B cell (primary cell): Measurements from ENCODE around the gene AMZ2. TPM values are rescaled to one million over a fixed set of nuclear protein-coding genes. Genes with fewer than 3 reads are reported as not detected.

Source experiments
- ATAC-seq: fragments of 200-7000 bp; cut with Tn5 transposase; one replicate; pipeline ENCODE4 v1.10.0; 2021; ENCODE audit warnings: low read depth, mild to moderate bottlenecking, moderate number of reproducible peaks, moderate library complexity
- CTCF ChIA-PET: fragments of 350-600 bp; sonication (Branson Sonifier 250); formaldehyde crosslinking; loops from one replicate; lab custom pipeline; 2021; ENCODE audit warnings: antibody characterized with exemption, inconsistent platforms; lab: Charles Lee
- POLR2A ChIA-PET: fragments of 350-600 bp; sonication (Branson Sonifier 250); formaldehyde crosslinking; loops from one replicate; lab custom pipeline; 2021; ENCODE audit warnings: antibody characterized with exemption; lab: Charles Lee
- DNase-seq: peaks from one replicate; pipeline ENCODE4 v3.0.0; 2013
- H2AFZ ChIP-seq: 2 replicates; pipeline ENCODE4 v1.6.1; 2012; ENCODE audit warnings: mild to moderate bottlenecking, low read depth, low read length; ENCODE audit not compliant: insufficient read depth, poor library complexity, severe bottlenecking
- H3K27ac ChIP-seq, 2 donors: 1 replicate in 1 of 2; 2 replicates in 1 of 2; pipeline ENCODE4 v1.5.1; 2012 to 2013; ENCODE audit warnings: low read length in 2 of 2, mild to moderate bottlenecking in 2 of 2, moderate library complexity in 1 of 2
- H3K27me3 ChIP-seq, 4 experiments: fragments of 200-600 bp in 1 of 4; sonication (generic) in 1 of 4; replicated peaks in 1 of 4; 1 replicate in 2 of 4; 2 replicates in 2 of 4; pipeline versions ENCODE4 v1.6.1 to v1.7.0; 2013 to 2016; ENCODE audit warnings: low read length in 3 of 4, mild to moderate bottlenecking in 2 of 4, mixed read lengths in 1 of 4, moderate library complexity in 1 of 4; ENCODE audit not compliant: insufficient read depth in 4 of 4, control insufficient read depth in 3 of 4; ENCODE audit errors: control extremely low read depth in 1 of 4
- H3K36me3 ChIP-seq, 2 experiments: replicated peaks in 1 of 2; 1 replicate in 1 of 2; 2 replicates in 1 of 2; pipeline versions ENCODE4 v1.6.1 to v1.7.1; 2013; ENCODE audit warnings: low read length in 1 of 2; ENCODE audit not compliant: insufficient read depth in 2 of 2, control insufficient read depth in 1 of 2; ENCODE audit errors: control extremely low read depth in 1 of 2, extremely low read depth in 1 of 2
- H3K4me1 ChIP-seq, 2 donors: fragments of 200-600 bp in 1 of 2; sonication (generic) in 1 of 2; 1 replicate in 1 of 2; 2 replicates in 1 of 2; pipeline versions ENCODE4 v1.5.1 to v1.6.1; 2013 to 2017; ENCODE audit warnings: low read length in 2 of 2; ENCODE audit not compliant: control insufficient read depth in 2 of 2, insufficient read depth in 2 of 2
- H3K4me2 ChIP-seq: replicated peaks from 2 replicates; pipeline ENCODE3; 2012; ENCODE audit warnings: mild to moderate bottlenecking, low read depth, low read length; ENCODE audit not compliant: poor library complexity, severe bottlenecking
- H3K4me3 ChIP-seq, 5 experiments: fragments of 200-600 bp in 1 of 5; sonication (generic) in 1 of 5; 1 replicate in 3 of 5; 2 replicates in 2 of 5; pipeline versions ENCODE4 v1.5.1 to v1.7.0; 2011 to 2016; ENCODE audit warnings: low read length in 4 of 5, mild to moderate bottlenecking in 4 of 5, low read depth in 2 of 5, control low read depth in 1 of 5, moderate library complexity in 1 of 5; ENCODE audit not compliant: insufficient read depth in 1 of 5; ENCODE audit errors: control extremely low read depth in 1 of 5, extremely low read depth in 1 of 5
- H3K79me2 ChIP-seq: fragments of 200-600 bp; sonication (generic); one replicate; pipeline ENCODE4 v1.6.0; 2016; ENCODE audit warnings: low read length; ENCODE audit not compliant: control insufficient read depth, insufficient read depth
- H3K9ac ChIP-seq: fragments of 200-600 bp; sonication (generic); 2 replicates; pipeline ENCODE4 v1.6.1; 2017; ENCODE audit warnings: mild to moderate bottlenecking, low read length, moderate library complexity
- H3K9me3 ChIP-seq, 3 donors: one replicate each; pipeline versions ENCODE4 v1.6.1 to v1.7.1; 2013; ENCODE audit warnings: low read length in 2 of 3; ENCODE audit not compliant: control insufficient read depth in 2 of 3, insufficient read depth in 1 of 3; ENCODE audit errors: control extremely low read depth in 1 of 3
- H4K20me1 ChIP-seq: 2 replicates; pipeline ENCODE4 v1.6.0; 2012; ENCODE audit warnings: mild to moderate bottlenecking, low read length; ENCODE audit not compliant: insufficient read depth, control insufficient read depth, poor library complexity, severe bottlenecking
- H3K27ac Mint-ChIP-seq: one replicate; pipeline ENCODE4 v1.8.0; 2021; ENCODE audit warnings: mixed read lengths
- H3K27me3 Mint-ChIP-seq: one replicate; pipeline ENCODE4 v1.8.0; 2021; ENCODE audit warnings: mixed read lengths
- H3K4me1 Mint-ChIP-seq: one replicate; pipeline ENCODE4 v1.8.0; 2021; ENCODE audit warnings: mixed read lengths
- H3K4me3 Mint-ChIP-seq: one replicate; pipeline ENCODE4 v1.8.0; 2021; ENCODE audit warnings: mixed read lengths
- H3K9me3 Mint-ChIP-seq: one replicate; pipeline ENCODE4 v1.8.0; 2022; ENCODE audit warnings: mixed read lengths; ENCODE audit not compliant: insufficient read depth
- EZH2 ChIP-seq: IDR thresholded peaks from 2 replicates; pipeline ENCODE4 v1.6.1; 2012; ENCODE audit warnings: borderline replicate concordance, low read depth, mild to moderate bottlenecking, moderate library complexity, low read length; ENCODE audit not compliant: insufficient read depth, poor library complexity, severe bottlenecking
- WGBS: methylation state at CpG from one replicate; pipeline ENCODE4 v1.1.5; 2013; ENCODE audit warnings: missing lambda C conversion rate; ENCODE audit not compliant: insufficient coverage; 5-methylcytosine and 5-hydroxymethylcytosine counted together
- intact Hi-C: fragments of 100-400 bp; cut with micrococcal nuclease; formaldehyde crosslinking; loops from one replicate; pipeline ENCODE4 v1.10.0; 2022
- polyA plus RNA-seq: library from polyadenylated mRNA; depleted of rRNA; stranded (reverse); fragments of >200 nt; gene quantifications from 2 replicates; pipeline ENCODE4 v1.2.3, GENCODE V29; 2012
- total RNA-seq, 2 donors: library from RNA; stranded (reverse); fragments of 120-200 nt in 1 of 2; gene quantifications; 1 replicate in 1 of 2; 2 replicates in 1 of 2; pipeline versions ENCODE4 v1.2.3 to v1.2.4, GENCODE V29; 2013 to 2022
- TF ChIP-seq, protein P1 (sequence below): fragments of 200-600 bp; IDR thresholded peaks from one replicate; pipeline ENCODE4 v1.8.0; 2022; ENCODE audit warnings: antibody characterized with exemption, mild to moderate bottlenecking

The AMZ2 gene
- total and polyA plus RNA-seq, 2 donors (not counting 1 experiment from before 2014, with no cell fraction given) = 64.1 to 70.7 TPM

DNA sequence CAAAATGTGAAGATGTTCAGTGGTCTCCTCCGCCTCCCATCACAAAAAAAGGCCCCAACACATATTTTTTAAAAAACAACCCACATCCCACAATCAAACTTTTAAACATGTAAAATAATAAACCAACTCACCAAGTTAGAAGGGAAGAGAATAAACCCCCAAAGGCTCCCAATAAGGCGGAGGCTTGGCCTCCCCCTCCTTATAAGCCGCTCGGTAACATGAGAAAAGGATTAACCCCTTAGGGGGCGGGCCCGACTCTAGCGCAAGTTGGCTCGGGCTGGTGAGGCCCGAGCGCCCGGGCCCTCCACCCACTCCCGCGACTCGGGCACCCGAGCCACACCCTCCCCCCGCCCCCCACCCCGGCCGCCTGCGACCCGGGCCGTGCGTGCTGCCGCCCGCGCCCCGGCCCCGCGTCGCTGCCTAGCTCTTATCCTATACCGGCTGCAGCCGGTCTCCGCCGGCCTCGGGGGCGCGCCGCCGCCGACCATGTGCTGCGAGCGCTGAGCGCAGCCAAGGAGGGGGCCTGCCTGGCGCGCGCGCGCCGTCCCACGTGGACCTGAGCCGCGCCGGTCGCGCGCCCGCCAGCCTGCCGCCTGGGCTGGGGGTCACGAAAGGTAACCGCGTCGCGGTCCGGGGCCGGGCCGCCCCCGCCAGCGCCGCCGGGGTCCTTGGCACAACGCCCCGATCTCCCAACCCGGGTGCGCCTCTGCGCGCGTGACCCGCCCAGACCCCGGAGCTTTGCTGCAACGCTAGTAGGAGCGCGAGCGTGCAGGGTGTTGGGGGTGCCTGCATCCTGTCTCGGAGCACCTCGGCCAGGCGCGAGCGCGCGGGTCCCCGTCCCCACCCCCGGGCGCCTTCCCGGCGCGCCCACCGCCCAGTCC, 43.4 kb downstream of the AMZ2 start, which contains the start of the genes ARSG and SLC16A6:
Gene ARSG (plus strand): TSS at position 541 of the 881 bp plus-strand sequence. CDS start 15,999 bp downstream, outside the sequence.
Gene SLC16A6 (minus strand): TSS at position 173 of the 881 bp plus-strand sequence. CDS start 12,807 bp downstream, outside the sequence.
- peaks cover 42% of the 10 kb centered on the region for H3K4me1 Mint-ChIP-seq
- Histone ChIP-seq H3K36me3 (no peaks in the 10 kb centered on the region), H3K79me2 (no peaks in the 10 kb centered on the region), H3K27ac (peak within 1 kb of the TSS; percentile 86 to 89), H2AFZ (peak within 1 kb of the TSS; percentile 87), H3K9ac (peak within 1 kb of the TSS; percentile 84), H3K4me1 (peaks cover 31 to 43% of the 10 kb centered on the region in 2 donors), H4K20me1 (no peaks in the 10 kb centered on the region), H3K4me3 (peak within 1 kb of the TSS; percentile 53 to 74 (median 64)), H3K27me3 (no peaks in the 10 kb centered on the region), H3K9me3 (no peaks in the 10 kb centered on the region), H3K4me2 (peak within 1 kb of the TSS; percentile 84)
- intact Hi-C loops = loop anchor here (2.0 to 10.0 kb wide), 7 partner anchors 28 to 1036 kb away; partner anchors contain the start of genes ABCA5, AMZ2 and PRKAR1A
- no peaks in the 10 kb centered on the region for H3K9me3 Mint-ChIP-seq
- WGBS = under 1% methylated on average over 87 of the region's 96 CpGs
- H3K4me3 Mint-ChIP-seq = peak within 1 kb of the TSS; percentile 95
- ChIA-PET POLR2A (interaction anchor here (0.6 to 2.7 kb wide), 13 partner anchors 9 to 283 kb away, joined by 3 to 20 read pairs (median 5); partner anchors contain the start of genes AMZ2 and PRKAR1A), CTCF (interaction anchor here (0.7 to 7.1 kb wide), 9 partner anchors 27 to 220 kb away, joined by 3 to 40 read pairs (median 3); no protein-coding TSS in a partner anchor)
- TF ChIP-seq EZH2 = no peak
- TF ChIP-seq, protein P1, sequence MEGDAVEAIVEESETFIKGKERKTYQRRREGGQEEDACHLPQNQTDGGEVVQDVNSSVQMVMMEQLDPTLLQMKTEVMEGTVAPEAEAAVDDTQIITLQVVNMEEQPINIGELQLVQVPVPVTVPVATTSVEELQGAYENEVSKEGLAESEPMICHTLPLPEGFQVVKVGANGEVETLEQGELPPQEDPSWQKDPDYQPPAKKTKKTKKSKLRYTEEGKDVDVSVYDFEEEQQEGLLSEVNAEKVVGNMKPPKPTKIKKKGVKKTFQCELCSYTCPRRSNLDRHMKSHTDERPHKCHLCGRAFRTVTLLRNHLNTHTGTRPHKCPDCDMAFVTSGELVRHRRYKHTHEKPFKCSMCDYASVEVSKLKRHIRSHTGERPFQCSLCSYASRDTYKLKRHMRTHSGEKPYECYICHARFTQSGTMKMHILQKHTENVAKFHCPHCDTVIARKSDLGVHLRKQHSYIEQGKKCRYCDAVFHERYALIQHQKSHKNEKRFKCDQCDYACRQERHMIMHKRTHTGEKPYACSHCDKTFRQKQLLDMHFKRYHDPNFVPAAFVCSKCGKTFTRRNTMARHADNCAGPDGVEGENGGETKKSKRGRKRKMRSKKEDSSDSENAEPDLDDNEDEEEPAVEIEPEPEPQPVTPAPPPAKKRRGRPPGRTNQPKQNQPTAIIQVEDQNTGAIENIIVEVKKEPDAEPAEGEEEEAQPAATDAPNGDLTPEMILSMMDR = no peak
- DNase-seq = peak; percentile 91
- H3K27me3 Mint-ChIP-seq = no peaks in the 10 kb centered on the region
- peak within 1 kb of the TSS; percentile 94 for H3K27ac Mint-ChIP-seq
- ATAC-seq = peak; percentile 37
